Endodermal cell (in vitro differentiated cells): ENCODE results near the gene KLF14. TPM values are rescaled to one million over a fixed set of nuclear protein-coding genes. Genes with fewer than 3 reads are reported as not detected.

ENCODE experiments used
- DNase-seq: peaks from one replicate; pipeline ENCODE4 v3.0.0-alpha.2; 2017
- H3K27ac ChIP-seq: 2 replicates; pipeline ENCODE4 v1.5.1; 2013; ENCODE audit warnings: mild to moderate bottlenecking, low read depth, low read length, moderate library complexity
- H3K27me3 ChIP-seq: 2 replicates; pipeline ENCODE4 v1.6.1; 2013; ENCODE audit warnings: mild to moderate bottlenecking, low read length, moderate library complexity; ENCODE audit not compliant: insufficient read depth, control insufficient read depth, poor library complexity, severe bottlenecking
- H3K36me3 ChIP-seq: 2 replicates; pipeline ENCODE4 v1.7.0; 2013; ENCODE audit warnings: mild to moderate bottlenecking, low read length, moderate library complexity; ENCODE audit not compliant: control insufficient read depth, insufficient read depth
- H3K4me1 ChIP-seq: one replicate; pipeline ENCODE4 v1.7.0; 2013; ENCODE audit warnings: low read length; ENCODE audit not compliant: control insufficient read depth, insufficient read depth
- H3K4me3 ChIP-seq: 2 replicates; pipeline ENCODE4 v1.5.1; 2013; ENCODE audit warnings: mild to moderate bottlenecking, low read length, moderate library complexity
- H3K9ac ChIP-seq: 2 replicates; pipeline ENCODE4 v1.6.1; 2013; ENCODE audit warnings: mild to moderate bottlenecking, low read length, moderate library complexity; ENCODE audit not compliant: poor library complexity, severe bottlenecking; ENCODE audit errors: extremely low read depth
- H3K9me3 ChIP-seq: 2 replicates; pipeline ENCODE4 v1.6.1; 2013; ENCODE audit warnings: mild to moderate bottlenecking, low read length, moderate library complexity; ENCODE audit not compliant: control insufficient read depth
- H3K27ac Mint-ChIP-seq: 2 replicates; pipeline ENCODE4 v1.8.0; 2020; ENCODE audit warnings: mixed read lengths
- H3K27me3 Mint-ChIP-seq: 2 replicates; pipeline ENCODE4 v1.8.0; 2021; ENCODE audit warnings: mild to moderate bottlenecking, mixed read lengths; ENCODE audit not compliant: insufficient read depth
- H3K36me3 Mint-ChIP-seq: 2 replicates; pipeline ENCODE4 v1.8.0; 2020; ENCODE audit warnings: low read depth, mixed read lengths
- H3K4me1 Mint-ChIP-seq: 2 replicates; pipeline ENCODE4 v1.8.0; 2020; ENCODE audit warnings: mixed read lengths
- H3K4me3 Mint-ChIP-seq: 2 replicates; pipeline ENCODE4 v1.8.0; 2020; ENCODE audit warnings: mild to moderate bottlenecking, moderate library complexity, mixed read lengths
- H3K9me3 Mint-ChIP-seq: 2 replicates; pipeline ENCODE4 v1.8.0; 2020; ENCODE audit warnings: mild to moderate bottlenecking, mixed read lengths
- CTCF ChIP-seq: fragments of 200-600 bp; sonication (generic); conservative IDR thresholded peaks from 2 replicates; pipeline ENCODE4 v1.5.0; 2021; ENCODE audit warnings: antibody characterized with exemption, mild to moderate bottlenecking
- WGBS, 2 experiments: methylation state at CpG; one replicate each; pipeline versions ENCODE4 v1.1.5 to v1.1.7; 2013; ENCODE audit warnings: missing lambda C conversion rate in 2 of 2, mixed read lengths in 1 of 2; ENCODE audit not compliant: insufficient coverage in 1 of 2, insufficient read length in 1 of 2; 5-methylcytosine and 5-hydroxymethylcytosine counted together
- total RNA-seq, 2 donors: library from RNA; stranded (reverse); fragmentation: NEBNext Ultra II Directional in 1 of 2; extraction: Animal tissue kit (Norgen Biotek cat#: 25700) in 1 of 2; gene quantifications; 2 replicates in 1 of 2; 3 replicates in 1 of 2; pipeline ENCODE4 v1.2.1, GENCODE V29; 2021

KLF14 gene
- total RNA-seq, 2 donors from 2014 or later = not detected

GRCh38 chr7:130703851-130704250 lies 30.2 kb downstream of the KLF14 start:
- Histone ChIP-seq H3K9ac (no peak overlapping the region), H3K27ac (no peak overlapping the region), H3K4me1 (no peaks in the 10 kb centered on the region), H3K36me3 (no peaks in the 10 kb centered on the region), H3K4me3 (no peak overlapping the region), H3K9me3 (no peaks in the 10 kb centered on the region), H3K27me3 (no peaks in the 10 kb centered on the region)
- no peak overlapping the region for H3K4me3 Mint-ChIP-seq
- peaks cover 6% of the 10 kb centered on the region for H3K27me3 Mint-ChIP-seq
- no peaks in the 10 kb centered on the region for H3K36me3 Mint-ChIP-seq
- no CpG with 5 or more reads among the region's 1 CpG for WGBS, 2 experiments
- no peak overlapping the region for H3K27ac Mint-ChIP-seq
- DNase-seq = no peak
- TF ChIP-seq CTCF = no peak
- no peaks in the 10 kb centered on the region for H3K4me1 Mint-ChIP-seq
- peaks cover 13% of the 10 kb centered on the region for H3K9me3 Mint-ChIP-seq

DNA sequence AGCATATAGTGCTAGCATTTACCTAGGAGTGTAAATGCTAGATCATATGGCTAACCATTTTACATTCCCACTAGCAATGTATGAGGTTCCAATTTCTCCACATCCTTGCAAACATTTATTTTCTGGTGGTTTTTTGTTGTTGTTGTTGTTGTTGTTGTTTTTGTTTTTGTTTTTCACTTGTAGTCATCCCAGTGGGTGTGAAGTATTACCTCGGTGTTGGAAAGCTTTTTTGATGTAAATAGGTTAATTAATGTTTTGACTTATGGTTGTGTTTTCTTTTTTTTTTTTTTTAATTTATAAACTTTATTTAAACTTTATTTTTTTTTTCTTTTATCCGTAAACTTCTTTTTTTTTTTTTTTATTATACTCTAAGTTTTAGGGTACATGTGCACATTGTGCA lies 32.4 kb downstream of the KLF14 start:
- Histone ChIP-seq H3K9ac (no peak overlapping the region), H3K4me1 (no peaks in the 10 kb centered on the region), H3K27ac (no peak overlapping the region), H3K36me3 (no peaks in the 10 kb centered on the region), H3K27me3 (no peaks in the 10 kb centered on the region), H3K4me3 (no peak overlapping the region), H3K9me3 (no peaks in the 10 kb centered on the region)
- Mint-ChIP-seq H3K9me3 (peaks cover 7% of the 10 kb centered on the region), H3K36me3 (no peaks in the 10 kb centered on the region), H3K4me1 (no peaks in the 10 kb centered on the region), H3K4me3 (no peak overlapping the region), H3K27me3 (no peaks in the 10 kb centered on the region), H3K27ac (no peak overlapping the region)
- WGBS, 2 experiments = 100% methylated on average over 1 of the region's 2 CpGs; no CpG with 5 or more reads in 1 of the 2 experiments
- no peak for DNase-seq
- TF ChIP-seq CTCF = no peak

DNA sequence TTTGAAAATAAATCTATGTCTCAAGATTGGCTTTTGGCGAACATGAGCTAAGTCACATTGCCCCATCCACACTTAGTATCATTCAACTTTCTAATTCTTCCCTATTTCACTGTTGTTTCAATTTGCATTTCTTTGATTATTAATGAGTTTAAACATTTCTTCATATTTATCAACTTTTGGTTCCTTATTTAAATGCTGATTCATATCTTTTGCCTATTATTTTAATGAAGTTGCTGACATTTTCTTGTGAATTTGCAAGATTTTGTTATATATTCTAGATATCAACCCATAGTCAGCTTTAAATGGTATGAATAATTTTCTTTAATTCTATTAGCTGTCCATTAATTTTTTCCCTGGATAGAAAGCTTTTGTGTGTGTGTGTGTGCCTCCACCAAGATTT lies 33.2 kb downstream of the KLF14 start:
- peaks cover 2% of the 10 kb centered on the region for H3K9me3 Mint-ChIP-seq
- Histone ChIP-seq H3K36me3 (no peaks in the 10 kb centered on the region), H3K9ac (no peak overlapping the region), H3K9me3 (no peaks in the 10 kb centered on the region), H3K27me3 (no peaks in the 10 kb centered on the region), H3K4me3 (no peak overlapping the region), H3K4me1 (no peaks in the 10 kb centered on the region), H3K27ac (no peak overlapping the region)
- TF ChIP-seq CTCF = no peak
- no peak overlapping the region for H3K27ac Mint-ChIP-seq
- WGBS, 2 experiments = 93% methylated on average over 1 of the region's 1 CpG; no CpG with 5 or more reads in 1 of the 2 experiments
- H3K36me3 Mint-ChIP-seq = no peaks in the 10 kb centered on the region
- DNase-seq = no peak
- no peaks in the 10 kb centered on the region for H3K4me1 Mint-ChIP-seq
- H3K4me3 Mint-ChIP-seq = no peak overlapping the region
- H3K27me3 Mint-ChIP-seq = no peaks in the 10 kb centered on the region
